WTC11 (cell line): ENCODE data around the gene CEP76.

Source experiments
- CTCF ChIP-seq: fragments of 200-600 bp; IDR thresholded peaks from 2 replicates; pipeline ENCODE4 v1.8.0; 2022; ENCODE audit warnings: antibody characterized with exemption
- FOXK1 ChIP-seq: sonication (generic); formaldehyde crosslinking; IDR thresholded peaks from 2 replicates; pipeline ENCODE4 v1.8.0; 2022; ENCODE audit warnings: mild to moderate bottlenecking, moderate library complexity, missing genetic modification reagents
- JUN ChIP-seq: sonication (generic); formaldehyde crosslinking; IDR thresholded peaks from 2 replicates; pipeline ENCODE4 v1.8.0; 2023; ENCODE audit warnings: mild to moderate bottlenecking, missing genetic modification reagents
- NR3C1 ChIP-seq: sonication (generic); formaldehyde crosslinking; conservative IDR thresholded peaks from 2 replicates; pipeline ENCODE4 v1.8.1; 2023; ENCODE audit warnings: low read depth, mild to moderate bottlenecking, missing genetic modification reagents
- USF1 ChIP-seq: sonication (generic); formaldehyde crosslinking; IDR thresholded peaks from 2 replicates; pipeline ENCODE4 v1.8.0; 2022; ENCODE audit warnings: mild to moderate bottlenecking, missing genetic modification reagents
- USF2 ChIP-seq: sonication (generic); formaldehyde crosslinking; IDR thresholded peaks from 2 replicates; pipeline ENCODE4 v1.8.1; 2023; ENCODE audit warnings: mild to moderate bottlenecking, missing genetic modification reagents, moderate library complexity

- TF ChIP-seq USF2, result no peak
- no peak for TF ChIP-seq FOXK1 (CRISPR knock-in tag)
- TF ChIP-seq CTCF, result no peak
- TF ChIP-seq JUN (CRISPR knock-in tag), result no peak
- no peak for TF ChIP-seq NR3C1 (CRISPR knock-in tag)
- no peak for TF ChIP-seq USF1 (CRISPR knock-in tag)
These were observed 45.2 kb upstream of the CEP76 start for GRCh38 chr18:12747530-12748315.
